OCI-LY7 (cell line): ENCODE results near the gene KLHL21. TPM values are rescaled to one million over a fixed set of nuclear protein-coding genes. Genes with fewer than 3 reads are reported as not detected.
"Not testable (repeated sequence)": the region's sequence is repeated elsewhere in the genome, so short reads cannot be mapped to it uniquely, and the experiment has no call there.

Experiments
- BruUV-seq: library from RNA; stranded (reverse); fragments of 400-500 nt; replicated peaks from 2 replicates; lab custom pipeline; 2021; lab: Mats Ljungman, UMichigan
- CTCF ChIA-PET: fragments of 300-600 bp; sonication (Branson Sonifier 250); formaldehyde crosslinking; loops from one replicate; lab custom pipeline; 2022; ENCODE audit warnings: antibody characterized with exemption; ENCODE audit not compliant: unreplicated experiment; lab: Charles Lee
- POLR2A ChIA-PET: fragments of 300-600 bp; sonication (Branson Sonifier 250); formaldehyde crosslinking; loops from one replicate; lab custom pipeline; 2022; ENCODE audit warnings: antibody characterized with exemption; lab: Charles Lee
- DNase-seq: peaks from one replicate; pipeline ENCODE4 v3.0.0-alpha.2; 2015; ENCODE audit warnings: low spot score
- H2AFZ ChIP-seq: fragments of 200-600 bp; sonication (generic), shearing (Covaris generic); 2 replicates; pipeline ENCODE4 v1.6.1; 2014; ENCODE audit warnings: mild to moderate bottlenecking, antibody characterized with exemption, low read length, moderate library complexity
- H3K27ac ChIP-seq: fragments of 200-600 bp; sonication (generic); 2 replicates; pipeline ENCODE4 v1.5.1; 2014; ENCODE audit warnings: mixed run types, low read depth, mild to moderate bottlenecking, moderate library complexity, low read length, inconsistent platforms; ENCODE audit not compliant: poor library complexity, severe bottlenecking
- H3K36me3 ChIP-seq: fragments of 200-600 bp; sonication (generic); 2 replicates; pipeline ENCODE4 v1.6.1; 2014; ENCODE audit warnings: mild to moderate bottlenecking, antibody characterized with exemption, low read length, moderate library complexity, mixed read lengths; ENCODE audit not compliant: insufficient read depth
- H3K4me1 ChIP-seq: fragments of 200-600 bp; sonication (generic); 2 replicates; pipeline ENCODE4 v1.5.1; 2014; ENCODE audit warnings: mild to moderate bottlenecking, low read length; ENCODE audit not compliant: insufficient read depth, poor library complexity, severe bottlenecking
- H3K4me2 ChIP-seq: fragments of 200-600 bp; sonication (generic); 2 replicates; pipeline ENCODE4 v1.6.1; 2014; ENCODE audit warnings: mild to moderate bottlenecking, low read length
- H3K4me3 ChIP-seq: fragments of 200-600 bp; sonication (generic); 2 replicates; pipeline ENCODE4 v1.5.1; 2014; ENCODE audit warnings: mild to moderate bottlenecking, low read depth, low read length; ENCODE audit not compliant: poor library complexity, severe bottlenecking
- H3K79me2 ChIP-seq: fragments of 200-600 bp; sonication (generic); 2 replicates; pipeline ENCODE4 v1.6.1; 2016; ENCODE audit warnings: low read depth, mild to moderate bottlenecking, low read length, moderate library complexity, mixed read lengths; ENCODE audit not compliant: insufficient read depth
- H3K9me2 ChIP-seq: fragments of 200-600 bp; sonication (generic); 2 replicates; pipeline ENCODE4 v1.6.1; 2016; ENCODE audit warnings: mild to moderate bottlenecking, low read length, mixed read lengths; ENCODE audit not compliant: insufficient read depth
- H3K9me3 ChIP-seq: fragments of 200-600 bp; sonication (generic); 2 replicates; pipeline ENCODE4 v1.6.1; 2014; ENCODE audit warnings: mild to moderate bottlenecking, mixed run types, low read length, mixed read lengths
- H4K20me1 ChIP-seq: fragments of 200-600 bp; sonication (generic); 2 replicates; pipeline ENCODE4 v1.6.1; 2014; ENCODE audit warnings: mild to moderate bottlenecking, antibody characterized with exemption, low read length, moderate library complexity, mixed read lengths; ENCODE audit not compliant: insufficient read depth
- CTCF ChIP-seq: fragments of 200-600 bp; sonication (generic); conservative IDR thresholded peaks from 2 replicates; pipeline ENCODE4 v1.5.1; 2014; ENCODE audit warnings: mild to moderate bottlenecking, antibody characterized with exemption, low read length, moderate library complexity, mixed read lengths
- EZH2phosphoT487 ChIP-seq: fragments of 200-600 bp; sonication (generic); IDR thresholded peaks from 2 replicates; pipeline ENCODE4 v1.6.1; 2018; ENCODE audit warnings: low read depth, borderline replicate concordance, mild to moderate bottlenecking, mixed run types, antibody characterized with exemption, low read length, moderate library complexity, mixed read lengths
- intact Hi-C: fragments of 100-400 bp; cut with micrococcal nuclease; formaldehyde crosslinking; loops from one replicate; pipeline ENCODE4 v1.10.0; 2022; ENCODE audit not compliant: unreplicated experiment
- total RNA-seq, 2 experiments: library from RNA; depleted of rRNA in 1 of 2; stranded (reverse); fragments of >200 nt in 1 of 2; shearing (Covaris generic) in 1 of 2; gene quantifications; 2 replicates each; pipeline ENCODE4 v1.2.3, GENCODE V29; 2014 to 2022

Gene KLHL21
- total RNA-seq, 2 experiments from 2014 or later: 7.4 to 7.6 TPM

DNA sequence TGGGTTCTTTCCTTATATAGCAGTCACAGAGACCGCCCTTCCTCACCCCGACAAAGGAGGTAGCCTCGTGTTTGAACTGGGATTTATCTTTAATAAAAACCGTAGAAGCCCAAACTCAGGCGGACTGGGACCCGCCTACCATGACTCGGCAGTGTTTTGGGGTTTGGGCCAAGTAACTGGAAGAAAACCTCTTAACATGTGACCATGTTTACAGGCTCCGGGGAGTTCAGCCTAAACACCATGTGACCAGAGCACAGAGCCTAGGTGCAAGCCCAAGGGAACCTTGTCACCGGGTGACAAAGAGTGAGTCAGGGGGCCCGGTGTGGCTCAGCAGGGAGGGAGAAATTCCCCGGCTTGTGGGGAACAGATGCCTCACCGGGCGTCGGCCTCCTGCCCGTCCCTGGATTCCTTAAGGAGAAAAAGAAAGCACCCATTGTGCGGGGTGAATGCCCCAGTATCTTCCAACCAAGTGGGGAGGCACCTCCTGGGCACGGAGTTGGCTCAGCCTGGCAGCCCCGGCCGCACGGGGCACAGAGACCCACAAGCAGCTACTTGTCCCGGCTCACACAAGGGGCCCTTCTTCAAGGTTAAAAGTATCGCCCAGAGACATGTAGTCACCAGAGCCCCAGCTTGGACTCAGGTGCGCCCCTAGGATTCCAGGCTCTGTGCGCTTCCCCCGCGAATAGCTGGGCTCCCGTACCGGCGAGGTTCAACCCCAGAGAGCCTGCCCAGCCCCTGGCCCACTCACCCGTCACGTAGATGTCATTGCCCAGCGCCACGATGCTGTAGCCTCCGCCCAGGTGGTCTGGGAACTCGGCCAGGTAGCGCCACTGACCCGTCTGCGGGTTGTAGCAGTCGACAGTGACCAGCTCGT, 1.4 kb downstream of the KLHL21 start:
- Histone ChIP-seq H3K4me3 (peak overlapping the region; percentile 71), H3K36me3 (peaks cover 16% of the 10 kb centered on the region; the same call in 1 of the 2 replicates), H3K27ac (no peak overlapping the region), H3K9me2 (no peaks in the 10 kb centered on the region), H3K9me3 (no peaks in the 10 kb centered on the region), H4K20me1 (no peaks in the 10 kb centered on the region), H3K4me1 (peaks cover 35% of the 10 kb centered on the region), H3K79me2 (no peaks in the 10 kb centered on the region), H2AFZ (peak overlapping the region; percentile 59; the same call in 1 of the 2 replicates), H3K4me2 (peak overlapping the region; percentile 82)
- TF ChIP-seq EZH2phosphoT487 (no peak), CTCF (peak; percentile 43; the same call in 1 of the 2 replicates)
- intact Hi-C loops: no loop called here
- CTCF ChIA-PET: interaction anchor here (1.0 to 1.5 kb wide), 3 partner anchors 14 to 178 kb away, joined by 3 to 4 read pairs (median 4); no protein-coding TSS in a partner anchor
- BruUV-seq: no TSS peak
- DNase-seq: peak; percentile 55
- POLR2A ChIA-PET: interaction anchor here (0.6 to 1.3 kb wide), 2 partner anchors 24 to 47 kb away, joined by 3 to 4 read pairs; no protein-coding TSS in a partner anchor

GRCh38 chr1:6600410-6601048, 2.1 kb downstream of the KLHL21 start:
- no peak overlapping the region for H3K27ac ChIP-seq
- intact Hi-C loops: no loop called here
- no peaks in the 10 kb centered on the region for H3K9me3 ChIP-seq
- H3K4me3 ChIP-seq: peak overlapping the region; percentile 71
- H2AFZ ChIP-seq: peak overlapping the region; percentile 2; the same call in 1 of the 2 replicates
- H3K79me2 ChIP-seq: no peaks in the 10 kb centered on the region
- POLR2A ChIA-PET: interaction anchor here (0.6 to 1.4 kb wide), 2 partner anchors 11 to 48 kb away, joined by 4 read pairs; no protein-coding TSS in a partner anchor
- H3K36me3 ChIP-seq: peaks cover 19% of the 10 kb centered on the region; the same call in 1 of the 2 replicates
- CTCF ChIA-PET: interaction anchor here (1.0 to 1.5 kb wide), 2 partner anchors 13 to 20 kb away, joined by 4 read pairs; no protein-coding TSS in a partner anchor
- DNase-seq: no peak
- peak overlapping the region; percentile 82 for H3K4me2 ChIP-seq
- BruUV-seq: no TSS peak
- TF ChIP-seq EZH2phosphoT487 (no peak), CTCF (no peak)
- H3K4me1 ChIP-seq: peaks cover 35% of the 10 kb centered on the region
- no peaks in the 10 kb centered on the region for H3K9me2 ChIP-seq
- no peaks in the 10 kb centered on the region for H4K20me1 ChIP-seq

DNA sequence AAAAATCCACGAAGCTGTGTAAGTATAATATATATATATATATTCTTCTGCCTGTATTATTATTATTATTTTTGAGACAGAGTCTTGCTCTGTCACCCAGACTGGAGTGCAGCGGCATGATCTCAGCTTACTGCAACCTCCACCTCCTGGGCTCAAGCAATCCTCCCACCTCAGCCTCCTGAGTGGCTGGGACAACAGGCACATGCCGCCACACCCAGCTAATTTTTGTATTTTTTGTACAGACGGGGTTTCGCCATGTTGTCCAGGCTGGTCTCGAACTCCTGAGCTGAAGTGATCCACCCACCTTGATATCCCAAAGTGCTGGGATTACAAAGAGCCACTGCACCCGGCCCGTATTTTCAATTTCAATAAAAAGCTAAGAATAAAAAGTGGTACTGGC, 2.7 kb downstream of the KLHL21 start:
- H2AFZ ChIP-seq, H3K79me2 ChIP-seq, BruUV-seq, DNase-seq, H3K9me2 ChIP-seq, H3K27ac ChIP-seq, intact Hi-C loops, H4K20me1 ChIP-seq, H3K9me3 ChIP-seq: not testable (repeated sequence)
- H3K4me3 ChIP-seq: peak overlapping the region; percentile 71
- ChIA-PET CTCF (interaction anchor here (1.0 to 1.5 kb wide), 2 partner anchors 12 to 20 kb away, joined by 4 read pairs; no protein-coding TSS in a partner anchor), POLR2A (interaction anchor here (1.4 kb wide), 1 partner anchor 11 kb away, joined by 4 read pairs; no protein-coding TSS in a partner anchor)
- peaks cover 35% of the 10 kb centered on the region for H3K4me1 ChIP-seq
- H3K4me2 ChIP-seq: peak overlapping the region; percentile 82
- peaks cover 22% of the 10 kb centered on the region; the same call in 1 of the 2 replicates for H3K36me3 ChIP-seq
